H9 (cell line): Measurements from ENCODE around the gene ODAD3. TPM values are rescaled to one million over a fixed set of nuclear protein-coding genes. Genes with fewer than 3 reads are reported as not detected.

ENCODE experiments used
- DNase-seq: peaks from one replicate; pipeline ENCODE4 v3.0.0-alpha.2; 2017
- H2AFZ ChIP-seq: one replicate; pipeline ENCODE4 v1.6.1; 2013; ENCODE audit warnings: mild to moderate bottlenecking, low read length, control low read depth, moderate library complexity
- H2AK5ac ChIP-seq: 2 replicates; pipeline ENCODE4 v1.6.1; 2013; ENCODE audit warnings: low read length, control low read depth, mixed read lengths; ENCODE audit not compliant: insufficient read length
- H2BK120ac ChIP-seq: one replicate; pipeline ENCODE4 v1.6.1; 2013; ENCODE audit warnings: low read depth, mild to moderate bottlenecking, low read length, control low read depth, inconsistent platforms; ENCODE audit not compliant: poor library complexity, severe bottlenecking
- H2BK12ac ChIP-seq: 2 replicates; pipeline ENCODE4 v1.6.1; 2013; ENCODE audit warnings: low read length, control low read depth, mixed read lengths, low read depth; ENCODE audit not compliant: insufficient read length
- H2BK15ac ChIP-seq: 2 replicates; pipeline ENCODE4 v1.6.1; 2013; ENCODE audit warnings: low read depth, low read length, control low read depth
- H2BK20ac ChIP-seq: one replicate; pipeline ENCODE4 v1.6.1; 2013; ENCODE audit warnings: low read depth, mild to moderate bottlenecking, low read length, control low read depth, inconsistent platforms; ENCODE audit not compliant: poor library complexity, severe bottlenecking
- H2BK5ac ChIP-seq: 2 replicates; pipeline ENCODE4 v1.6.1; 2013; ENCODE audit warnings: low read length, control low read depth, mixed read lengths; ENCODE audit not compliant: insufficient read length
- H3K14ac ChIP-seq: 2 replicates; pipeline ENCODE4 v1.6.1; 2013; ENCODE audit warnings: low read length, control low read depth; ENCODE audit not compliant: insufficient read depth
- H3K18ac ChIP-seq: 2 replicates; pipeline ENCODE4 v1.6.1; 2013; ENCODE audit warnings: low read depth, mild to moderate bottlenecking, mixed read lengths, low read length, control low read depth; ENCODE audit not compliant: insufficient read length
- H3K23ac ChIP-seq: 2 replicates; pipeline ENCODE4 v1.6.1; 2013; ENCODE audit warnings: low read length, control low read depth, mixed read lengths, low read depth; ENCODE audit not compliant: insufficient read length
- H3K23me2 ChIP-seq: 2 replicates; pipeline ENCODE4 v1.6.1; 2013; ENCODE audit warnings: low read depth, mild to moderate bottlenecking, mixed read lengths, low read length, control low read depth; ENCODE audit not compliant: insufficient read length, poor library complexity, severe bottlenecking
- H3K27ac ChIP-seq: 2 replicates; pipeline ENCODE4 v1.5.1; 2013; ENCODE audit warnings: low read length, control low read depth, mixed read lengths, low read depth; ENCODE audit not compliant: insufficient read length
- H3K27me3 ChIP-seq: 2 replicates; pipeline ENCODE4 v1.6.1; 2013; ENCODE audit warnings: low read length, control low read depth, inconsistent platforms; ENCODE audit not compliant: insufficient read depth
- H3K4ac ChIP-seq: 2 replicates; pipeline ENCODE4 v1.6.1; 2013; ENCODE audit warnings: low read depth, mild to moderate bottlenecking, control low read depth, inconsistent platforms, low read length, moderate library complexity
- H3K4me1 ChIP-seq: 2 replicates; pipeline ENCODE4 v1.6.1; 2013; ENCODE audit warnings: low read length, control low read depth, inconsistent platforms; ENCODE audit not compliant: insufficient read depth
- H3K4me2 ChIP-seq: 2 replicates; pipeline ENCODE4 v1.6.1; 2013; ENCODE audit warnings: low read length, control low read depth, mixed read lengths; ENCODE audit not compliant: insufficient read length, insufficient read depth
- H3K56ac ChIP-seq: 2 replicates; pipeline ENCODE4 v1.6.1; 2013; ENCODE audit warnings: low read depth, mild to moderate bottlenecking, mixed read lengths, low read length, control low read depth; ENCODE audit not compliant: insufficient read length
- H3K79me1 ChIP-seq: 2 replicates; pipeline ENCODE4 v1.6.1; 2013; ENCODE audit warnings: low read depth, mild to moderate bottlenecking, moderate library complexity, low read length, control low read depth, inconsistent platforms; ENCODE audit not compliant: insufficient read depth, poor library complexity, severe bottlenecking
- H3K79me2 ChIP-seq: 2 replicates; pipeline ENCODE4 v1.6.1; 2013; ENCODE audit warnings: low read length, control low read depth, inconsistent platforms; ENCODE audit not compliant: insufficient read depth
- H3K9ac ChIP-seq: 2 replicates; pipeline ENCODE4 v1.6.1; 2013; ENCODE audit warnings: low read length, control low read depth, mixed read lengths; ENCODE audit not compliant: insufficient read length; ENCODE audit errors: extremely low read depth
- H3K9me3 ChIP-seq: one replicate; pipeline ENCODE4 v1.6.1; 2013; ENCODE audit warnings: low read depth, low read length, inconsistent platforms; ENCODE audit not compliant: control insufficient read depth
- H3T11ph ChIP-seq: one replicate; pipeline ENCODE4 v1.6.1; 2013; ENCODE audit warnings: mild to moderate bottlenecking, low read length, control low read depth, inconsistent platforms
- H4K20me1 ChIP-seq: one replicate; pipeline ENCODE4 v1.6.1; 2013; ENCODE audit not compliant: control insufficient read depth, insufficient read length, insufficient read depth
- H4K5ac ChIP-seq: 2 replicates; pipeline ENCODE4 v1.6.1; 2013; ENCODE audit warnings: low read depth, mild to moderate bottlenecking, mixed read lengths, low read length, control low read depth; ENCODE audit not compliant: insufficient read length
- H4K8ac ChIP-seq: replicated peaks from 2 replicates; pipeline ENCODE4 v1.6.1; 2013; ENCODE audit warnings: low read length, control low read depth, mixed read lengths, low read depth; ENCODE audit not compliant: insufficient read length
- H4K91ac ChIP-seq: 2 replicates; pipeline ENCODE4 v1.6.1; 2013; ENCODE audit warnings: low read depth, mild to moderate bottlenecking, moderate library complexity, mixed read lengths, low read length, control low read depth; ENCODE audit not compliant: insufficient read length
- H3K27ac Mint-ChIP-seq, 3 experiments: 2 replicates in 2 of 3; 3 replicates in 1 of 3; pipeline ENCODE4 v1.8.0; 2020 to 2021; ENCODE audit warnings: mixed read lengths in 3 of 3, mild to moderate bottlenecking in 1 of 3, moderate library complexity in 1 of 3
- H3K27me3 Mint-ChIP-seq: 2 replicates; pipeline ENCODE4 v1.8.0; 2021; ENCODE audit warnings: low read depth, mild to moderate bottlenecking, moderate library complexity, mixed read lengths
- H3K36me3 Mint-ChIP-seq, 3 experiments: 2 replicates in 2 of 3; 3 replicates in 1 of 3; pipeline ENCODE4 v1.8.0; 2020 to 2021; ENCODE audit warnings: low read depth in 3 of 3, mixed read lengths in 3 of 3; ENCODE audit not compliant: insufficient read depth in 1 of 3
- H3K4me1 Mint-ChIP-seq, 2 experiments: 2 replicates each; pipeline ENCODE4 v1.8.0; 2020; ENCODE audit warnings: mixed read lengths in 2 of 2
- H3K4me3 Mint-ChIP-seq, 2 experiments: 2 replicates in 1 of 2; 3 replicates in 1 of 2; pipeline ENCODE4 v1.8.0; 2020 to 2021; ENCODE audit warnings: mild to moderate bottlenecking in 2 of 2, mixed read lengths in 2 of 2, moderate library complexity in 1 of 2
- H3K9me3 Mint-ChIP-seq, 2 experiments: 2 replicates in 1 of 2; 3 replicates in 1 of 2; pipeline ENCODE4 v1.8.0; 2020; ENCODE audit warnings: mild to moderate bottlenecking in 2 of 2, mixed read lengths in 2 of 2, moderate library complexity in 1 of 2
- WGBS: extraction: QIAGEN DNeasy Blood & Tissue Kit; methylation state at CpG from one replicate; pipeline ENCODE4 v1.1.7; 2013; ENCODE audit warnings: missing lambda C conversion rate, low lambda C conversion rate, mixed read lengths; ENCODE audit not compliant: insufficient read length; ENCODE audit errors: extremely low coverage; 5-methylcytosine and 5-hydroxymethylcytosine counted together
- total RNA-seq: library from RNA; stranded (reverse); gene quantifications from 2 replicates; pipeline ENCODE4 v1.2.1, GENCODE V29; 2021
- TF ChIP-seq, protein P1 (sequence below): fragments of 200-600 bp; sonication (generic); conservative IDR thresholded peaks from 3 replicates; pipeline ENCODE4 v1.8.0; 2021; ENCODE audit warnings: antibody characterized with exemption, mild to moderate bottlenecking

The ODAD3 gene
- total RNA-seq, 1 experiment from 2014 or later: 2.5 TPM

DNA sequence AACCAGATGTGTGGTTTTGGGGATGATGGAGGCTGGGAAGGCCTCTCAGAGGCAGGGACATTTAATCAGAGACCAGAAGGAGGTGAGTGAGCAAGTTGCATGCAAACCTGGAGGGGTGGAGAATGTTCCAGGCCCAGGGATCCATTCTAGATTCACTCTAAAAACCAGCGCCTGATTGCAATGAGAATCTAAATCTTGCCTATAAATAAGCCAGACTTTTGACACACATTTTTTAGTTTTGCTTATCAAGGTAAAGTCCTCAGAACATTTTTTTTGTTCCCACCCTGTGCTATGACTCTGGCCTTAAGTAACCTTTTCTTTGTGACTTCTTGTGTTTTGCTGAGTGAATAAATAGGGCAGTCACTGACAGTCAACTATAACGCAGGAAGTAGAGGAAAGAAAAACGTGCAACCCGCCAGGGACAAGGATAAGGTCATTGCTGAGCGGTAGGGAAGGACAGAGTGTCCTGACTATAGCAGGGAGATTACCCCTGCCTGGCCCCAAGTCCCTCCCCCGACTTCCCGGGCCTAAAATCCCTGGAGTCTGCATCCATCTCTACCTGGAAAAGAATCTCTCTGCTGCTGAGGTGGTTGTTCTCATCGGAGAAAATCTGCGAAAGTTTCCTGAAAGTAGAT lies 30.2 kb downstream of the ODAD3 start:
- Histone ChIP-seq H3K9me3 (no peaks in the 10 kb centered on the region), H3K56ac (no peak overlapping the region), H3K79me2 (no peaks in the 10 kb centered on the region), H2BK5ac (no peak overlapping the region), H2AFZ (no peak overlapping the region), H3K4me1 (no peaks in the 10 kb centered on the region), H3K14ac (no peak overlapping the region), H2BK20ac (no peak overlapping the region), H2AK5ac (no peak overlapping the region), H4K8ac (no peak overlapping the region), H3T11ph (no peak overlapping the region), H3K23ac (no peak overlapping the region), H4K91ac (no peak overlapping the region), H4K20me1 (no peaks in the 10 kb centered on the region), H3K9ac (no peak overlapping the region), H3K27ac (no peak overlapping the region), H3K18ac (no peak overlapping the region), H3K23me2 (no peaks in the 10 kb centered on the region), H2BK15ac (no peak overlapping the region), H2BK120ac (no peak overlapping the region), H3K27me3 (no peaks in the 10 kb centered on the region), H3K79me1 (no peaks in the 10 kb centered on the region), H3K4ac (no peak overlapping the region), H3K4me2 (no peak overlapping the region), H2BK12ac (no peak overlapping the region), H4K5ac (no peak overlapping the region)
- no peaks in the 10 kb centered on the region for H3K9me3 Mint-ChIP-seq
- no CpG with 5 or more reads among the region's 9 CpGs for WGBS
- H3K4me1 Mint-ChIP-seq: peaks cover 2 to 6% of the 10 kb centered on the region in 2 experiments; a peak in 1 of 4 replicates
- DNase-seq: no peak
- TF ChIP-seq, protein P1, sequence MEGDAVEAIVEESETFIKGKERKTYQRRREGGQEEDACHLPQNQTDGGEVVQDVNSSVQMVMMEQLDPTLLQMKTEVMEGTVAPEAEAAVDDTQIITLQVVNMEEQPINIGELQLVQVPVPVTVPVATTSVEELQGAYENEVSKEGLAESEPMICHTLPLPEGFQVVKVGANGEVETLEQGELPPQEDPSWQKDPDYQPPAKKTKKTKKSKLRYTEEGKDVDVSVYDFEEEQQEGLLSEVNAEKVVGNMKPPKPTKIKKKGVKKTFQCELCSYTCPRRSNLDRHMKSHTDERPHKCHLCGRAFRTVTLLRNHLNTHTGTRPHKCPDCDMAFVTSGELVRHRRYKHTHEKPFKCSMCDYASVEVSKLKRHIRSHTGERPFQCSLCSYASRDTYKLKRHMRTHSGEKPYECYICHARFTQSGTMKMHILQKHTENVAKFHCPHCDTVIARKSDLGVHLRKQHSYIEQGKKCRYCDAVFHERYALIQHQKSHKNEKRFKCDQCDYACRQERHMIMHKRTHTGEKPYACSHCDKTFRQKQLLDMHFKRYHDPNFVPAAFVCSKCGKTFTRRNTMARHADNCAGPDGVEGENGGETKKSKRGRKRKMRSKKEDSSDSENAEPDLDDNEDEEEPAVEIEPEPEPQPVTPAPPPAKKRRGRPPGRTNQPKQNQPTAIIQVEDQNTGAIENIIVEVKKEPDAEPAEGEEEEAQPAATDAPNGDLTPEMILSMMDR: no peak
- no peak overlapping the region for H3K4me3 Mint-ChIP-seq
- H3K36me3 Mint-ChIP-seq: peaks cover 8 to 52% (median 39%) of the 10 kb centered on the region in 3 experiments; a peak in 6 of 7 replicates
- no peaks in the 10 kb centered on the region for H3K27me3 Mint-ChIP-seq
- peak overlapping the region in 2 of 3 experiments; percentile 49 to 78; a peak in 4 of 7 replicates for H3K27ac Mint-ChIP-seq
